Measurements from ENCODE around the gene ALDH3B2.
A peak's percentile ranks its signal among the peaks of the same experiment; 100 is the strongest.
"Not testable (repeated sequence)": the region's sequence is repeated elsewhere in the genome, so short reads cannot be mapped to it uniquely, and the experiment has no call there.

Gene ALDH3B2

DNA sequence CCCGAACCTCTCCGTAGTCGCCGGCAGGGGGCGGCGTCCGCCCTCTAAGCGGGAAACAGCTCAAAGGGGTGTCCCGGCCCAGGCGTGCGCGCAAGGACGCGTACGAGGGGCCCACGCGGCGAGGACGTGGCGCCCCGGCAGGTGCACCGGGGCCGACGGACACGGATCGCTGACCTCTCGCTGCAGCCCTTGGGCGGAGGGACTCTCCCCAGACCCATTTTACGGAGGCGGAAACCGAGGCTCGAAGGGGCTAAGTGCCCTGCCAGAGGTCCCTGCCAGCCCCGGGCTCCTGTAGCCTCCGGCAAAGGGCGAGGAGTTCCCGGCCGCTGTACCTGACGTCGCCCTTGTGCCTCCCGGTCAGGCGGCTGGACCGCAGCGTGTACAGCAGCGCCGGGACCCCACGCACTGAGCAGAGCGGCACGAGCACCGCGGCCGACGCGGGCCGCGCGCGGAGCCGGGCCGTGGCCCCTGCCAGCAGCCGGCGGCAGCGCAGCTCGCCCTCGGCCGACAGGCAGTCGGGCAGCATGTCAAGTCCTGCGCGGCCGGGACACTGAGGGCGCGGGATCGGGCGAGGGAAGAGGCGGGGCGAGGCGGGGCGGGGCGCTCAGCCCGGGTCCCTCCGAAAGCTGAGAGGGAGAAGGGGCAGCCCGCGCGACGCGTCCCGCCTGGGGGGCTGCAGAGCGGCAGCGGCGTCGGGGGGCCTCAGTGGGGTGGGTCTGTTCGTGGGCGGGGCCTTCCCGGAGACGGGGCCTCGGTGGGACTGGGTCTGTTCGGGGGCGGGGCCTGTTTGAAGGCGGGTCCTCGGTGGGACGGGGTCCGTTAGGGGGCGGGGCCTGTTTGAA lies 44.8 kb downstream of the ALDH3B2 start, which contains the start of gene NUDT8:
Gene NUDT8, minus strand, starts transcription at position 552 of the 842 bp plus-strand sequence. Its CDS starts 26 bp downstream, at position 526.
- peak; percentile 80 for DNase-seq (ENCODE audit: low read depth)

DNA sequence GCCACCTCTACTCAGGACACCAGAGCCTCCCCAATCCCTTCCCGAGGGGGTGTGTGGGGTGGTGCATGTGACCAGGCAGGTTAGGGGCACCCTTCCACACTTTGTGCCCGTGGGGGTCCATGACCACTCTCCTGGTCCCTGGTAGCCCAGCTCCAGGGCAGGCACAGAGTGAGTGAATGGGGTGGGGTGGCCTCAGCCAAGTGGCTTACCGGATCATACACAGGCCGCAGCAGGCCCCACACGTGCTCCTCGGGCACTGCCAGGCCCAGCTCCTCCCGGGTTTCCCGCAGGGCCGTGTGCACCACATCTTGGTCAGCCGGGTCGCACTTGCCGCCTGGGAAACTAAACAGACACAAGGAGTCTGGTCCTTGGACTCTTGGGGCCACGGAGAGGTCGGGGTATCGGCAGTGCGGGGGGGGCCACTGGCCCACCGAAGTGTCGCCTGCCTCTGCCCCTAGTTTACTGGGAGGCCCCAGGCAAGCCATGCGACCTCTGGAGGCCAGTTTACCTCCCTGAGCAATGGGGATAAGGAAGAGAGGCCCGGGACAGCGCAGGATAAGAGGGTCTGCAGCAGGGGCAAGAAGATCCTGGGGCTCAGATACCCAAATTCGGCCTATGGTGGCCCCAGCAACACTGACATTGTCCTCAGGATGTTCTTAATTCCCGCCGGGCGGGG lies 45.6 kb downstream of the ALDH3B2 start:
- DNase-seq (ENCODE audit: low read depth) = no peak

DNA sequence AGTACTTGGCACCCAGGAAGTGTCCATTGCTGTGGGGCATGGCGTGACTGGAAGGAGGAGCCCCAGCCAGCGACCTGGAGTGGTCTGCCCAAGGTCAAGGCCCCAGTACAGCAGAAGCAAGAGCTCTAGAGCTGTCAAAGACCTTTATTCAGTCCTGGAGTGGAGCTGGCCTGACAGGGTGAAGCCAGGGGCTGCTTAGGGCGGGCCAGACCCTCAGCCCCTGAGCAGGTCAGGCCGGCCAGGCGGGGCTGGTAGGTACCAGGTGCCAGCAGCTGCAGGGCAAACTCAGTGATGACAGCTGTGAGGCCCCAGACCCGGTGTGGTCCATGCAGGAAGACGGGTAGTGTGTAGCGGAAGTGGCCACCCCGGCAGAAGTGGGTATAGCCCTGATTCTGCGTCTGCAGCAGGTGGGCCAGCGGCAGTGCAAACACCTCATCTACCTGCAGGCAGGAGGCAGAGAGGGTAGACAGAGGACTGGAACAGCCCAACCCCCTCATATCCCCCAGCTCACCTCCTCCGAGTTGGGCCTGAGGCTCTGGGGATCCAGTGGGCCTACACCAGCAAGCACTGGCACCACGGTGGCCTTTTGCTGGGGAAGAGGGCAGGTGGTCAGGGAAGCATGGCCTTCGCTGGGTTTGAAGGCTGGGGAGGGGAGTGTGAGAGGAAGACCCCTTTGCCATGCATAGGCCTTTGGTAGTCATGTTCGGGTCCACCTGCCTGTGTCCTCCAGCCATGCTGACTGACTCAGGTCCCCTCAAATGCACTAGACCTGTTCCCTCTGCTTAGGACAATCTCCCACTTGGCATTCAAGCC lies 46.4 kb downstream of the ALDH3B2 start:
- DNase-seq (ENCODE audit: low read depth) = no peak

DNA sequence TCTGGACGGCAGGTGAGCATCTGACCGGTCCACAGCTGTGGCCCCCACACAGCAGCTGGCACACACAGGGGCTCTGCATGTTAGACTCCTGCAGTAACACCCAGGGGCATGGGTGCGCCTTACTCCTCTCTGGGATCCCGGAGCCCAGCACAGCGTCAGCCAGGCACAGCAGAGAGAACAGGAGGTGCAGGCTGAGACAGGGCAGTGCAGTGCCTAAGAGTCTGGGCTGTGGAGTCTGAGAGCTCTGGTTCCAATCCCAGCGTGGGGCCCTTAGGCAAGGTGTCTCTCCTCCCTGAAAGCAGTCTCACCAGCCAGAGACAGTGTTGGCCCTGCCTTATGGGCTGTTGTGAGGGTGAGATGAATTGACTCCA lies 47.0 kb downstream of the ALDH3B2 start:
- DNase-seq (ENCODE audit: low read depth) = no peak

DNA sequence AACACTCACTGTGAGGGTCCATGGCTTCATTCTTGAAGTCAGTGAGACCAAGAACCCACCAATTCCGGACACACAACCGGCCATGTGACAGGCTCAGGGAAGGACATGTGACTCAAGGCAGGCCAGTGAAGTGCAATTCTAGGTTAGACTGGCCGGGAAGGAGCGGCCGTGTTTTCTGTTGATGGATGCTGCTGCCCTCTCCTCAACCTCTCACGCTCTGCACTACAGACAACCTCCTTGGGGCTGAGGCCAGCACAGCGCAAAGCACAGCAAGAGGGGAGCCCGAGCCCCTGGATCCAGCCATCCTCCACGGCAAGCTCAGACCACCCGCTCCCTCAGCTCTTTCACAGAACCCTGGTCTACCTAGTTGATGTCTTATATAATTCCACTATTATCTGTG lies 47.5 kb downstream of the ALDH3B2 start:
- DNase-seq (ENCODE audit: low read depth) = no peak

DNA sequence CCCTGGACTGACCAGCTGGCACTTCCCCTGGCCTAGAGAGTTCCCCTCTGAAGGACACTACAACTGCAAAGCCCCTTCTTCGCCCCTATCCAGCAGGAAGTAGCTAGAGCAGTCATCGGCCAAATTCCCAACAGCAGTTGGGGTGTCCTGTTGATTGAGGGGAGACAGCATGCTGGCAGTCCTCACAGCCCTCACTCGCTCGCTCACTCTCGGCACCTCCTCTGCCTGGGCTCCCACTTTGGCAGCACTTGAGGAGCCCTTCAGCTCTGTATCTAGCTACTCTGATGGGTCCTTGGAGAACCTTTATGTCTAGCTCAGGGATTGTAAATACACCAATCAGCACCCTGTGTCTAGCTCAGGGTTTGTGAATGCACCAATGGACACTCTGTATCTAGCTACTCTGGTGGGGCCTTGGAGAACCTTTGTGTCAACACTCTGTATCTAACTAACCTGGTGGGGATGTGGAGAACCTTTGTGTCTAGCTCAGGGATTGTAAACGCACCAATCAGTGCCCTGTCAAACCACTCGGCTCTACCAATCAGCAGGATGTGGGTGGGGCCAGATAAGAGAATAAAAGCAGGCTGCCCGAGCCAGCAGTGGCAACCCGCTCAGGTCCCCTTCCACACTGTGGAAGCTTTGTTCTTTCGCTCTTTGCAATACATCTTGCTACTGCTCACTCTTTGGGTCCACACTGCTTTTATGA lies 48.1 kb downstream of the ALDH3B2 start:
- not testable (repeated sequence) for DNase-seq (ENCODE audit: low read depth)

DNA sequence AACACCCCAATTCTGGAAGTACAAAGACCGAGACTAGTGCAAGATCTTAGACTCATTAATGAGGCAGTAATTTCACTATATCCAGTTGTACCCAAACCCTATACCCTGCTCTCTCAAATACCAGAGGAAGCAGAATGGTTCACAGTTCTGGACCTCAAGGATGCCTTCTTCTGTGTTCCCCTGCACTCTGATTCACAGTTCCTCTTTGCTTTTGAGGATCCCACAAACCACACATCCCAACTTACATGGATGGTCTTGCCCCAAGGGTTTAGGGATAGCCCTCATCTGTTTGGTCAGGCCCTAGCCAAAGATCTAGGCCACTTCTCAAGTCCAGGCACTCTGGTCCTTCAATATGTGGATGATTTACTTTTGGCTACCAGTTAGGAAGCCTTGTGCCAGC lies 50.6 kb downstream of the ALDH3B2 start:
- DNase-seq (ENCODE audit: low read depth) = not testable (repeated sequence)

DNA sequence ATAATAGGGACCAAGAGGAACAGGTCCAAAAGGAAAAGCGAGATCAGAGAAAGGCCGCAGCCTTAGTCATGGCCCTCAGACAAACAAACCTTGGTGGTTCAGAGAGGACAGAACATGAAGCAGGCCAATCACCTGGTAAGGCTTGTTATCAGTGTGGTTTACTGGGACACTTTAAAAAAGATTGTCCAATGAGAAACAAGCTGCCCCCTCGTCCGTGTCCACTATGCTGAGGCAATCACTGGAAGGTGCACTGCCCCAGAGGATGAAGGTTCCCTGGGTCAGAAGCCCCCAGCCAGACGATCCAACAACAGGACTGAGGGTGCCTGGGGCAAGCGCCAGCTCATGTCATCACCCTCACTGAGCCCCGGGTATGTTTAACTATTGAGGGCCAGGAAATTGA lies 51.5 kb downstream of the ALDH3B2 start:
- DNase-seq (ENCODE audit: low read depth) = not testable (repeated sequence)

DNA sequence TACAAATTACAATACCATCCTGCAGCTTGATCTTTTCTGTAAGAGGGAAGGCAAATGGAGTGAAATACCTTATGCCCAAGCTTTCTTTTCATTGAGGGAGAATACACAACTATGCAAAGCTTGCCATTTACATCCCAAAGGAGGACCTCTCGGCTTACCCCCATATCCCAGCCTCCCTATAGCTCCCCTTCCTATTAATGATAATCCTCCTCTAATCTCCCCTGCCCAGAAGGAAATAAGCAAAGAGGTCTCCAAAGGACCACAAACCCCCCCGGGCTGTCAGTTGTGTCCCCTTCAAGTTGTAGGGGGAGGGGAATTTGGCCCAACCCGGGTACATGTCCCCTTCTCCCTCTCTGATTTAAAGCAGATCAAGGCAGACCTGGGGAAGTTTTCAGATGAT lies 52.5 kb downstream of the ALDH3B2 start:
- DNase-seq (ENCODE audit: low read depth) = not testable (repeated sequence)

DNA sequence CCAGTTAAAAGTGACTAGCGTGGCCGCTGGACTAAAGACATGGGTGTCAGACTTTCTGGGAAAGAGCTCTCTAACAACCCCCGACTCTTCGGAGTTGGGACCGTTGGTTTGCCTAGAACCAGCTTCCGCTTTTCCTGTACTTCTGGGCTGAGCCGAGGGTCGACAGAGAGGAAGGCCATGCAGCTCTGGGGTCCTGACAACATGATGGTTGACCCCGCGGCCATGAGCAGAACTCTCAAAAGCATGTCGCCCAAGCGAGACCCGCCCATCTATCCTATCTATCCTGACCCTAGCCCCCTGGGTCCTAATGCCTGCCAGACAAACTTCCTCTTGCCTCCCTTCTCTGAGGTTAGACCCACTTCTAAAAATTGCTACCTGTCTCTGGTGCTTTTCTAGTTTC lies 53.8 kb downstream of the ALDH3B2 start:
- DNase-seq (ENCODE audit: low read depth) = not testable (repeated sequence)

DNA sequence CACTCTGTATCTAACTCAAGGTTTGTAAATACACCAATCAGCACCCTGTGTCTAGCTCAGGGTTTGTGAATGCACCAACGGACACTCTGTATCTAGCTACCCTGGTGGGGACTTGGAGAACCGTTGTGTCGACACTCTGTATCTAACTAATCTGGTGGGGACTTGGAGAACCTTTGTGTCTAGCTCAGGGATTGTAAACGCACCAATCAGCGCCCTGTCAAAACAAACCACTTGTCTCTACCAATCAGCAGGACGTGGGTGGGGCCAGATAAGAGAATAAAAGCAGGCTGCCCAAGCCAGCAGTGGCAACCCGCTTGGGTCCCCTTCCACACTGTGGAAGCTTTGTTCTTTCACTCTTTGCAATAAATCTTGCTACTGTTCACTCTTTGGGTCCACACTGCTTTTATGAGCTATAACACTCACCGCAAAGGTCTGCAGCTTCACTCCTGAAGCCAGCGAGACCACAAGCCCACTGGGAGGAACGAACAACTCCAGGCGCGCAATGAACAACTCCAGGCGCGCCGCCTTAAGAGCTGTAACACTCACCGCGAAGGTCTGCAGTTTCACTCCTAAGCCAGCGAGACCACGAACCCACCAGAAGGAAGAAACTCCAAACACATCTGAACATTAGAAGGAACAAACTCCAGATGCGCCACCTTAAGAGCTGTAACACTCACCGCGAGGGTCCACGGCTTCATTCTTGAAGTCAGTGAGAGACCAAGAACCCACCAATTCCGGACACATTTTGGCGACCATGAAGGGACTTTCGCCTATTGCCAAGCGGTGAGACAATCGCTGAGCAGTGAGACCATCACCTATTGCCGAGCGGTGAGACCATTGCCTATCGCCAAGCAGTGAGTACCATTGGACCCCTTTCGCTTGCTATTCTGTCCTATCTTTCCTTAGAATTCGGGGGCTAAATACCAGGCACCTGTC lies 54.5 kb downstream of the ALDH3B2 start:
- DNase-seq (ENCODE audit: low read depth) = not testable (repeated sequence)

DNA sequence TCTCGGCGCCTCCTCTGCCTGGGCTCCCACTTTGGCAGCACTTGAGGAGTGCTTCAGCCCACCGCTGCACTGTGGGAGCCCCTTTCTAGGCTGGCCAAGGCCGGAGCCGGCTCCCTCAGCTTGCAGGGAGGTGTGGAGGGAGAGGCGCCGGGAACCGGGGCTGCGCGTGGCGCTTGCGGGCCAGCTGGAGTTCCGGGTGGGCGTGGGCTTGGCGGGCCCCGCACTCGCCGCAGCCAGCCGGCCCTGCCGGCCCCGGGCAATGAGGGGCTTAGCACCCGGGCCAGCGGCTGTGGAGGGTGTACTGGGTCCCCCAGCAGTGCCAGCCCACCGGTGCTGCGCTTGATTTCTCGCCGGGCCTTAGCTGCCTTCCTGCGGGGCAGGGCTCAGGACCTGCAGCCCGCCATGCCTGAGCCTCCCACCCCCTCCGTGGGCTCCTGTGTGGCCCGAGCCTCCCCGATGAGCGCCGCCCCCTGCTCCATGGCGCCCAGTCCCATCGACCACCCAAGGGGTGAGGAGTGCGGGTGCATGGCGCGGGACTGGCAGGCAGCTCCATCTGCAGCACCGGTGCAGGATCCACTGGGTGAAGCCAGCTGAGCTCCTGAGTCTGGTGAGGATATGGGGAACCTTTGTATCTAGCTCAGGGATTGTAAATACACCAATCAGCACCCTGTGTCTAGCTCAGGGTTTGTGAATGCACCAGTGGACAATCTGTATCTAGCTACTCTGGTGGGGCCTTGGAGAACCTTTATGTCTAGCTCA lies 55.3 kb downstream of the ALDH3B2 start:
- not testable (repeated sequence) for DNase-seq (ENCODE audit: low read depth)

DNA sequence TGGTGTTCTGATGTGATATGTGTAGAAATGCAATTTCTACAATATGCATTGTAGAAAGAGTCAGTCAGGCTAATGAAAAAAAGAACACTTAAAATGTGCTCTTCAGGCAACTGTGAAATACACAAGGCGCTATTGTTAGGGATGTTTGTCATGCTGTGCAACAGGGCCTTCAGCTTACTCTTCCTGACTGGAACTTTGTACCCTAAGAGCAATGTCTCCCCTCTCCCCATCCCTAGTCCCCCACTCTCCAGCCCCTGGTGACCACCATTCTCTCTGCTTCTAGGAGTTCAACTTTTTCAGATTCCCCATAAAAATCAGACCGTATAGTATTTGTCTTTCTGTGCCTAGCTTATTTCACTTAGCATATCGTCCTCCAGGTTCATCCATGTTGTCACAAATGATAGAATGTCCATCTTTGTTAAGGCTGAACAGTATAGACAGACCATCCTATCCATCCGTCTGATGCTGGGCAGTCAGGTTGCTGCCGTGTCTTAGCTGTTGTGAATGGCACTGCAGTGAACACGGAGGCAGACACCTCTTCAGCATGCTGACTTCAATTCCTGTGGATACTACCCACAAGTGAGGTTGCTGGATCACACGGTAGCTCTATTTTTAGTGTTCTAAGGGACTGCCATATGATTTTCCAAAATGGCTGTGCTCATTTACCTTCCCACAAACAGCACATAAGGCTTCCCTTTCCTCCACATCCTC lies 57.0 kb downstream of the ALDH3B2 start:
- DNase-seq (ENCODE audit: low read depth) = no peak

DNA sequence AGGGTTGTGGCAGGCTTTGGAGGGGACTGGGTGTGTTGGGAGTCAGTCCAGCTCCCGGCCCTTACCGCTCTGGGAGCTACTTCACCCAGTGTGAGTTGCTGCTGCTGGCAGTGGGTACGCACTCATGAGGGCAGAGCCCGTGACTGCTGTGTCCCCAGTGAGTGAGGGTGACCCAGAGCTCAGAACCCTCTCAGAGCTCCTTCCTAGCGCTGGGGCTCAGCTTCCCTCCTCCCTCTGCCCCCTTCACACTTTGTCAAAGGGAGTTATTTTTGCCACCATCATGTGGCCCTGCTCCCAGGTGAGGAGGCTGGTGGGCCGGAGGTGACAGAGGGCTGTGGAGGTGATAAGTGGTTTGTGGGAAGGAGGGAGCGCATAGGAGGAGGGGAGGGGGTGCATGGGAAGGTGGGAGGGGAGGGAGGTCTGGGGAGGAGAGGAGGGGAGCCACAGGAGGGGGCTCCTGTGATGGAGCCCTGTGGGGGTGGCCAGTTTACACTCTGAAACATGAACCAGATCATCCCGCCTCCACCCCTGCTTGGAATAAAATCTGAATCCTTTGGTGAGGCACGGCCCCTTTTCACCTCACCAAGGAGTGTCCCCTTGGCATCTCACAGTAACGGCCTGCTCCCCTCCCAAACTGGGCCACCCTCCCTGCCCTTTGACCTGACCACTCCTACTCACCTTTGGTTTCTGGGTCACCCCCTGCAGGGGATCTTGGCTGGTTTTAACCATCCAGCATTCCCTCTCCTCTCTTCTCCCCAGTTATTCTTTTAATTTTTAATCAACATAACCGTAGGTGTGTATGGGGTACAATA lies 57.8 kb downstream of the ALDH3B2 start:
- DNase-seq (ENCODE audit: low read depth) = no peak

DNA sequence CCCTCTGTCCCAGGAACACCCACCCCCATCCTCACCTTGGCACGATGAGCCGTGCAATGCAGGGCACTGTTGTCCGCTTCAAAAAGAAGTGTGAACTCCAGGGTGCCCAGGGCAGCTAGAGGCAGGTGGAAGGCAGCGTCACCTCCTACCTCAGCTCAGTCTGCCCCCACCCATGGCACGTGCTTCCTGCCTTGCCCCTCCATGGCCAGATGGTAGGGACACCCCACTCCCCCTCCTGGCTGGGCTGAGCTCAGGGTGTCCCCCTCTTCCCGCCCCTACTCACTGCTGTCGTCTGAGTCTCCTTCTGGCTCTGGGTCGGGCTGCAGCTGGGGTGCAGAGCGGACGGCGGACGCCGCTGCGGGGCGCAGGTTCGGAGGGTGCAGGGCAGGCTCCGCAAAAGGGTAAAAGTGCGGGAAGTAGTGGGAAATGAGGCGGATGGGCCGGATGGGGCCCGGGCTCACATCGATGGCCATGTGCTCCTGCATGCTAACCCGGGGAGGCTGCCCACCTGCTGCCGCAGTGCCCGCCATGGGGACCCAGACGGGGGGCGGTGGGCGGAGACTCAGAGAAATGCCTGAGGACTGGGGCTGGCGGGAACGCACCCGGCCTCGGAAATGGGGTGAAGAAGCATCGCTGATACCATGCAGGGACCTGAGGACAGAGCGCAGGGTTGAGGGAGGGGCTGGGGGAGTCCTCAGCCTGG lies 58.5 kb downstream of the ALDH3B2 start:
- DNase-seq (ENCODE audit: low read depth) = no peak

DNA sequence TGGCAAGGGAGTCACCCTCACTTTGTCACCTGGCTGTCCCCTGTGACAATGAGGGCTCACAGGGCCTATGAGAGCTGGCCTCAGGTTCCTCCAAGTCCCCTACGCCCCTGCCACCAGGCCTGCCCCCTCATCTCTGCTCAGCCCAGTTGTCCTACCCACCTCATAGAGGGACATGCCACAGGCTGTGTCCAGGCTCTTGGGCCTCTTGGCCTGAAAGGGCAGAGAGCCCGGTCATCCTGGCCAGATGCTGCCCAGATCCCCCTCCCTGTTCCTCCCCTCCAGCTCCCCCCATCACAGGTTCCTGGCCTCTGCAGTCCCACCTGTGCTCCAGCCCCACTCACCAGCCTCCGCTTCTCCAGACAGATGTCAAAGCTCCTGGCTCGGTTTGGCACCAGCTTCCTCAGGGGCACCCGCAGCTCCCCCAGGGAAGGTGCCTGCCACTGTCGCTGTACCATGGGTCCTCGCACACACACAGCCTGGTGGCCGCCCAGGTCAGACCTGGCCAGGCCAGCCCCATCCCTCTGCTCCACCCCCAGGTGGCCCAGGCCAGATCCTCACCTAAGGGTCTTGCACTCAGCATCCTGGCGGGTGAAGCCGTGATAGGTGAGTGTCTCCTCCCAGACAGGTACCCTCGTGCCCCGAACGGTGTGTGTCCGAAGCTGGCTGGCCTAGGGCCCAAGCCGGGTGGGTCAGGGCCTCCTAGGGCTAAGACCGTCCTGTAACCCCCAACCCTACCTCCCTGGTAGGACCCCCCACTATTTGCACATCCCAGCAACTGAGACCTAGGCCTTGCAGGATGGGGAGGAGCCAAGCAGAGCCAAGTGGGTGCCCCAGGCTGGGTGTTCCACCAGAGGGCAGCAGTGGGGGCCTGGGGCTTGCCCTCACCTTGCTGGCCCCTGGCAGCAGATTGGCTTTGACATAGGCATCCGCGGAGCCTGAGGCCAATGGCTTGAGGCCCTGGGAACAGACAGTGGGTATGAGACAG lies 59.4 kb downstream of the ALDH3B2 start:
- no peak for DNase-seq (ENCODE audit: low read depth)
